ENCODE measurements around the gene LCLAT1. TPM values are rescaled to one million over a fixed set of nuclear protein-coding genes. Genes with fewer than 3 reads are reported as not detected.
A peak's percentile ranks its signal among the peaks of the same experiment; 100 is the strongest.

Gene LCLAT1
- total and polyA plus RNA-seq, 12 donors = 1.9 to 23.0 (median 14.6) TPM

DNA sequence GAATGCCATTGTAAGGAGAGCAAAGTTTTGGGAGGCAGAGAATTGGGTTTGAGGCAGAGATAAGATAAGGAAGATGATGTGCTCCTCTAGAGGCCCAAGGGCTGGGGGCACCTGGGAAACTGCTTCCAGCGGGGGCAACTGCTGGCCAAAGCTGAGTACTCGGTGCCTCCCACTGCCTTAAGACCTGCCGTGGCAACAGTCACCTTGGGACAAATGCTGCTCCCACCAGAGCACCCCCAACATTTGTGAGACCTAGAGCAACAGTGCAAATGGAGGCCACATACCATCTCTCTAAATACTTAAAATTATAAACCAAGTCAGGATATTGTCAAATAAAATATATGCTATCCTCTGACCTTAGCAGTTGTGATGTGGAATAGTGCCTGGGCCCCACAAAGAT lies 233.1 kb downstream of the LCLAT1 start:
- no peaks in the 10 kb centered on the region for H3K27me3 ChIP-seq
- no peaks in the 10 kb centered on the region for H3K4me1 ChIP-seq (replicated peaks in 1 of 2)
- H3K36me3 ChIP-seq (replicated peaks in 1 of 2) = no peaks in the 10 kb centered on the region
- no peak for DNase-seq
- H3K9me3 ChIP-seq (replicated peaks in 1 of 3) = no peaks in the 10 kb centered on the region
- intact Hi-C loops (cut with DNase I) = no loop called here
- peak overlapping the region in 1 of 5 donors; percentile 64 for H3K27ac ChIP-seq
- no peak overlapping the region for H3K4me3 ChIP-seq
- TF ChIP-seq CTCF (IDR thresholded peaks at IDR 0.05) = no peak
- TF ChIP-seq POLR2A (IDR thresholded peaks at IDR 0.05) = no peak
- WGBS, 4 donors = 77 to 87% (median 83%) methylated on average over 3 of the region's 3 CpGs

DNA sequence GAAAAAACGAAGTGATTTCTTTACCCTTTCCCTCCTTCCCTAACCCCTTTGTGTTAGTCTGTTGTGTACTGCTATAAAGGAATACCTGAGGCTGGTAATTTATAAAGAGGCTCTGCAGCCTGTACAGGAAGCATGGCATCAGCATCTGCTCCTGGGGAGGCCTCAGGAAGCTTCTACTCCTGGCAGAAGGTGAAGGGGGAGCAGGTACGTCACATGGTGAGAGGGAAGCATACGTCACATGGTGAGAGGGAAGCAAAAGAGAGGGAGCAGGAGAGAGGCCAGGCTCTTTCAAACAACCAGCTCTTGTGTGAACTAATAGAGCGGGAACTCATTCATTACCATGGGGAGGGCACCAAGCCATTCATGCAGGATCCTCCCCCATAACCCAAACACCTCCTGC lies 234.0 kb downstream of the LCLAT1 start:
- no peaks in the 10 kb centered on the region for H3K9me3 ChIP-seq (replicated peaks in 1 of 3)
- no peaks in the 10 kb centered on the region for H3K4me1 ChIP-seq (replicated peaks in 1 of 2)
- intact Hi-C loops (cut with DNase I) = no loop called here
- H3K27ac ChIP-seq = peak overlapping the region in 1 of 5 donors; percentile 21
- TF ChIP-seq POLR2A (IDR thresholded peaks at IDR 0.05) (no peak), CTCF (IDR thresholded peaks at IDR 0.05) (no peak)
- no peak for DNase-seq
- H3K27me3 ChIP-seq = no peaks in the 10 kb centered on the region
- no peak overlapping the region for H3K4me3 ChIP-seq
- H3K36me3 ChIP-seq (replicated peaks in 1 of 2) = no peaks in the 10 kb centered on the region
- WGBS, 4 donors = 71 to 87% (median 82%) methylated on average over 4 of the region's 4 CpGs

GRCh38 chr2:30683236-30683956 lies 236.3 kb downstream of the LCLAT1 start:
- no peak overlapping the region for H3K27ac ChIP-seq
- H3K9me3 ChIP-seq (replicated peaks in 1 of 3) = no peaks in the 10 kb centered on the region
- no peak overlapping the region for H3K4me3 ChIP-seq
- 89 to 94% (median 93%) methylated on average over 6 to 8 of the region's 8 CpGs for WGBS, 4 donors
- no peaks in the 10 kb centered on the region for H3K36me3 ChIP-seq (replicated peaks in 1 of 2)
- TF ChIP-seq POLR2A (IDR thresholded peaks at IDR 0.05) (no peak), CTCF (IDR thresholded peaks at IDR 0.05) (no peak)
- no peak for DNase-seq
- H3K27me3 ChIP-seq = no peaks in the 10 kb centered on the region
- intact Hi-C loops (cut with DNase I) = no loop called here
- no peaks in the 10 kb centered on the region for H3K4me1 ChIP-seq (replicated peaks in 1 of 2)

- no peaks in the 10 kb centered on the region for H3K9me3 ChIP-seq (replicated peaks in 1 of 3)
- no peaks in the 10 kb centered on the region for H3K4me1 ChIP-seq (replicated peaks in 1 of 2)
- intact Hi-C loops (cut with DNase I) = no loop called here
- H3K36me3 ChIP-seq (replicated peaks in 1 of 2) = no peaks in the 10 kb centered on the region
- H3K27me3 ChIP-seq = no peaks in the 10 kb centered on the region
- no peak overlapping the region for H3K27ac ChIP-seq
- H3K4me3 ChIP-seq = no peak overlapping the region
- no peak for DNase-seq
- no peak for TF ChIP-seq CTCF (IDR thresholded peaks at IDR 0.05)
- no peak for TF ChIP-seq POLR2A (IDR thresholded peaks at IDR 0.05)
- WGBS, 4 donors = 73 to 88% (median 84%) methylated on average over 8 of the region's 8 CpGs
These were observed 237.0 kb downstream of the LCLAT1 start for GRCh38 chr2:30684026-30684425.

Data from adrenal gland (tissue), 12 donors.